SU-DHL-6 (cell line): ENCODE results near the gene CLSTN2.

Experiments
- H2AFZ ChIP-seq: fragments of 200-600 bp; sonication (generic); 2 replicates; pipeline ENCODE4 v1.6.1; 2014; ENCODE audit warnings: low read depth, mild to moderate bottlenecking, moderate library complexity, mixed read lengths, antibody characterized with exemption, low read length; ENCODE audit not compliant: severe bottlenecking
- H3F3A ChIP-seq: fragments of 200-600 bp; shearing (Covaris generic); 2 replicates; pipeline ENCODE4 v1.6.0; 2016; ENCODE audit warnings: antibody characterized with exemption, mild to moderate bottlenecking; ENCODE audit not compliant: insufficient read depth
- H3K27ac ChIP-seq: fragments of 200-600 bp; sonication (generic); 2 replicates; pipeline ENCODE4 v1.5.1; 2016; ENCODE audit warnings: low read depth, mild to moderate bottlenecking, low read length, moderate library complexity, mixed read lengths
- H3K27me3 ChIP-seq: fragments of 200-600 bp; sonication (generic), shearing (Covaris generic); 2 replicates; pipeline ENCODE4 v1.6.0; 2014; ENCODE audit warnings: mild to moderate bottlenecking, low read length
- H3K36me3 ChIP-seq: fragments of 200-600 bp; sonication (generic); 2 replicates; pipeline ENCODE4 v1.6.1; 2014; ENCODE audit warnings: mild to moderate bottlenecking, low read length, mixed read lengths
- H3K4me2 ChIP-seq: fragments of 300-600, 200-600 bp; shearing (Covaris generic), sonication (generic); 2 replicates; pipeline ENCODE4 v1.6.0; 2014; ENCODE audit warnings: low read length, low read depth, mild to moderate bottlenecking; ENCODE audit not compliant: poor library complexity, severe bottlenecking
- H3K4me3 ChIP-seq: fragments of 200-600 bp; sonication (generic); 2 replicates; pipeline ENCODE4 v1.5.1; 2014; ENCODE audit warnings: antibody characterized with exemption, low read length, mild to moderate bottlenecking, mixed read lengths; ENCODE audit not compliant: insufficient read depth, poor library complexity, severe bottlenecking
- H3K79me2 ChIP-seq: fragments of 200-600 bp; sonication (generic); 2 replicates; pipeline ENCODE4 v1.6.1; 2014; ENCODE audit warnings: mild to moderate bottlenecking, low read length, moderate library complexity; ENCODE audit not compliant: insufficient read depth
- H3K9ac ChIP-seq: fragments of 200-600 bp; sonication (generic); 2 replicates; pipeline ENCODE4 v1.7.0; 2014; ENCODE audit warnings: mild to moderate bottlenecking, low read length
- H3K9me2 ChIP-seq: fragments of 200-600 bp; sonication (generic); replicated peaks from 2 replicates; pipeline ENCODE4 v1.6.1; 2014; ENCODE audit warnings: low read length; ENCODE audit not compliant: insufficient read depth
- H3K9me3 ChIP-seq: fragments of 200-600 bp; sonication (generic); 2 replicates; pipeline ENCODE4 v1.6.1; 2014; ENCODE audit warnings: low read length, mixed read lengths; ENCODE audit not compliant: insufficient read depth
- H4K20me1 ChIP-seq: fragments of 200-600 bp; sonication (generic); 2 replicates; pipeline ENCODE4 v1.6.1; 2014; ENCODE audit warnings: low read depth, mild to moderate bottlenecking, antibody characterized with exemption, low read length, moderate library complexity, mixed read lengths
- EZH2phosphoT487 ChIP-seq: fragments of 200-600 bp; sonication (generic), shearing (Covaris generic); conservative IDR thresholded peaks from 2 replicates; pipeline ENCODE4 v1.6.1; 2018; ENCODE audit warnings: mild to moderate bottlenecking, antibody characterized with exemption, low read length, moderate library complexity, mixed read lengths
- TF ChIP-seq, protein P1 (sequence below): fragments of 200-600 bp; sonication (generic); IDR thresholded peaks from one replicate; pipeline ENCODE4 v1.5.1; 2017; ENCODE audit warnings: antibody characterized with exemption, mild to moderate bottlenecking, low read length, moderate library complexity; ENCODE audit not compliant: insufficient read depth, poor library complexity, severe bottlenecking

The CLSTN2 gene

DNA sequence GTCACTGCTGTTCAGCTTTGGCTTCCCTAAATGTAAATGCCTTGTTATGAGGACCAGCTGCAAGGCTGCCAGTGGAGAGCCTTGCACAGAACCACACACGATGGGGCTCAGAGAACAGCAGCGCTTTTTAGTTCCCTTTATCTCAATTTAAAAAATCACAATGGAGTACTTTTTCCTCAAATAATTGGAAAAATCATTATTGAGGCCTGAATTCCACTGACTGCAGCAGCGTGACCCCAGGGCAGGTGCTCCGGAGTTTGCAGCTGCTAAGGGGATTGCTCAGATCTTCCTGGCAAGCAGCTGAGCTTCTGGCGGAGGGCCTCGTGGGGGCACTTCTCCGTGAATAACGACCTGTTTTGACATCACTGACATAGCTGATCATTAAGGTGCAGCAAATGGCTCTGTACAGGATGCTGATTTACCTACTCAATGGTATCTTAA, 497.3 kb downstream of the CLSTN2 start:
- Histone ChIP-seq H3K9me3 (no peaks in the 10 kb centered on the region), H3K9me2 (no peaks in the 10 kb centered on the region), H3F3A (no peaks in the 10 kb centered on the region), H4K20me1 (no peaks in the 10 kb centered on the region), H3K4me3 (no peak overlapping the region), H3K36me3 (no peaks in the 10 kb centered on the region), H3K79me2 (no peaks in the 10 kb centered on the region), H3K4me2 (no peak overlapping the region), H3K27ac (no peak overlapping the region), H3K27me3 (no peaks in the 10 kb centered on the region), H2AFZ (no peak overlapping the region), H3K9ac (no peak overlapping the region)
- TF ChIP-seq, protein P1, sequence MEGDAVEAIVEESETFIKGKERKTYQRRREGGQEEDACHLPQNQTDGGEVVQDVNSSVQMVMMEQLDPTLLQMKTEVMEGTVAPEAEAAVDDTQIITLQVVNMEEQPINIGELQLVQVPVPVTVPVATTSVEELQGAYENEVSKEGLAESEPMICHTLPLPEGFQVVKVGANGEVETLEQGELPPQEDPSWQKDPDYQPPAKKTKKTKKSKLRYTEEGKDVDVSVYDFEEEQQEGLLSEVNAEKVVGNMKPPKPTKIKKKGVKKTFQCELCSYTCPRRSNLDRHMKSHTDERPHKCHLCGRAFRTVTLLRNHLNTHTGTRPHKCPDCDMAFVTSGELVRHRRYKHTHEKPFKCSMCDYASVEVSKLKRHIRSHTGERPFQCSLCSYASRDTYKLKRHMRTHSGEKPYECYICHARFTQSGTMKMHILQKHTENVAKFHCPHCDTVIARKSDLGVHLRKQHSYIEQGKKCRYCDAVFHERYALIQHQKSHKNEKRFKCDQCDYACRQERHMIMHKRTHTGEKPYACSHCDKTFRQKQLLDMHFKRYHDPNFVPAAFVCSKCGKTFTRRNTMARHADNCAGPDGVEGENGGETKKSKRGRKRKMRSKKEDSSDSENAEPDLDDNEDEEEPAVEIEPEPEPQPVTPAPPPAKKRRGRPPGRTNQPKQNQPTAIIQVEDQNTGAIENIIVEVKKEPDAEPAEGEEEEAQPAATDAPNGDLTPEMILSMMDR = no peak
- no peak for TF ChIP-seq EZH2phosphoT487

DNA sequence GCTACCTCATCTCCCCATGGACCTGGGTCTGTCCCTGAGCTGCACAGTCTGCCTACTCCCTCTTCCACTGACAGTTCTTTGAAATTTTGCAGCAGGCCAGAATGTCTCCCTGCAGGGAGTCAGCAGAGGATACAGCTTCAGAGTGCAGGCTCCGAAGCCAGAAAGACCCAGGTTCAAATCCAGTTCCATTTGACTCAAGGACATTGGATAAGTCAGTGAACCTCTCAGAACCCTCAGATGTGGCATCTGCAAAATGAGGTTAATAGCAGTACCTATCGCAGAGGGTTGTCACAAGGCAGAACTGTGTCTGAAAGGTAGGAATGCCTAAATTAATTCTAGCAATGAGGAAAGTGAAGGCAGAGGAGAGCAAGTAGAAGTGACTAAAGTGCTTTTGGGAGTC, 498.4 kb downstream of the CLSTN2 start:
- H3K4me3 ChIP-seq = no peak overlapping the region
- H3K27me3 ChIP-seq = no peaks in the 10 kb centered on the region
- no peak overlapping the region for H2AFZ ChIP-seq
- H3K9me3 ChIP-seq = no peaks in the 10 kb centered on the region
- no peak for TF ChIP-seq EZH2phosphoT487
- TF ChIP-seq, protein P1 = no peak
- no peak overlapping the region for H3K4me2 ChIP-seq
- no peaks in the 10 kb centered on the region for H3F3A ChIP-seq
- H4K20me1 ChIP-seq = no peaks in the 10 kb centered on the region
- H3K9ac ChIP-seq = no peak overlapping the region
- no peaks in the 10 kb centered on the region for H3K36me3 ChIP-seq
- H3K27ac ChIP-seq = no peak overlapping the region
- H3K9me2 ChIP-seq = no peaks in the 10 kb centered on the region
- H3K79me2 ChIP-seq = no peaks in the 10 kb centered on the region

DNA sequence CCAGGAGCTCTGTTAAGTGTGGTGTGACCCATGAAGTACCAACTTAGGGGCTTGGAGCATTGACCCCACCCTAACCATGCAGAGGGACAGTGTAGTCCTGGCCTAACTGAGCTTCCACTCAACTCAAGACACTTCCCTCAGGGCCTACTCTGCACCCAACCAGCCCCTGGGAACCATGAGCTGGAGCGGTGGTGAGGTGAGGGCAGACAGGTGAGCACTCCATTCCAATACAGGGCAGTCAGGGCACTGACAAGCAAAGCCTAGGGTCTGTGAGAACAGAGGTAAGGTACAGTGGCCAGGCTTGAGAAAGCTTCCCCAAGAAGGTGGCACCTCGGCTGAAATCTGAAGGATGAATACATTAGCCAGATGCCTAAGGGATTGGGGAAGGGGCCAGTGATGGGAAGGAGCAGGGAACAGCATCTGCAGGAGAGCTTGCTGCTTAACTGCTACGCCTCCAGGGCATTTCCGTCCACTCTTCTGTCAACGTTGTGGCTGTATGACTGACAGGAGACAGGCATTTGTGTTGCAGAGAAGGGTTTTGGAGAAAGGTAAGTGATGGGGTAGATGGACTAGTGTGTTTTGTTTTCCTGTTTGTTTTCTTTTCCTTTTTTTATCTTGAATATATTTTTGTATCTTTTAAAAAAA, 499.4 kb downstream of the CLSTN2 start:
- Histone ChIP-seq H3K9me2 (no peaks in the 10 kb centered on the region), H3K79me2 (no peaks in the 10 kb centered on the region), H2AFZ (no peak overlapping the region), H3K9ac (no peak overlapping the region), H3K4me2 (no peak overlapping the region), H3K9me3 (no peaks in the 10 kb centered on the region), H3K27ac (no peak overlapping the region), H4K20me1 (no peaks in the 10 kb centered on the region), H3K27me3 (no peaks in the 10 kb centered on the region), H3K36me3 (no peaks in the 10 kb centered on the region), H3F3A (no peaks in the 10 kb centered on the region), H3K4me3 (no peak overlapping the region)
- TF ChIP-seq, protein P1 = no peak
- no peak for TF ChIP-seq EZH2phosphoT487
